Epithelial cell of prostate (primary cell): ENCODE results near the gene ADTRP.

Experiments used
- DNase-seq: peaks from one replicate; pipeline ENCODE4 v3.0.0-alpha.2; 2011; ENCODE audit warnings: low read depth, low spot score
- H3K27ac ChIP-seq: fragments of 450-650 bp; 2 replicates; pipeline ENCODE4 v1.5.1; 2017; ENCODE audit warnings: mild to moderate bottlenecking

The ADTRP gene

DNA sequence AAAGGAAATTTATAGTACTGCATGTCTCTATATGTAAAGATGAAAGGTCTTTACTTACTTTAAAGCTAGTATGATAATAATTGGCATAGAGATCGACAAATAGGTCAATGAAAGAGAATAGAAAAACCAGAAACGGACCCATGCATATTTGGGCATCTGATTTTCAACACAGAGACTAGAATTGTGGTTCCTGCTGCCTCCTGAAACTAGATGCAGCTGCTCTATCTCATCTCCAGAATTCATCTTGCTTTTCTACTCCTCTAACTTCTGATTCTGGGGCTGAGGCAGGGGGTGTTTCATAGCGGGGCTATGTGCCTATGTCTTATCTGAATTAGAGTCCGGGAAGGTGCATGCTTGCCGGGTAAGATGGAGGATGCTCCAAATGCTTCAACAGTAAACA lies 105.9 kb downstream of the ADTRP start:
- no peak overlapping the region for H3K27ac ChIP-seq
- DNase-seq, result no peak

DNA sequence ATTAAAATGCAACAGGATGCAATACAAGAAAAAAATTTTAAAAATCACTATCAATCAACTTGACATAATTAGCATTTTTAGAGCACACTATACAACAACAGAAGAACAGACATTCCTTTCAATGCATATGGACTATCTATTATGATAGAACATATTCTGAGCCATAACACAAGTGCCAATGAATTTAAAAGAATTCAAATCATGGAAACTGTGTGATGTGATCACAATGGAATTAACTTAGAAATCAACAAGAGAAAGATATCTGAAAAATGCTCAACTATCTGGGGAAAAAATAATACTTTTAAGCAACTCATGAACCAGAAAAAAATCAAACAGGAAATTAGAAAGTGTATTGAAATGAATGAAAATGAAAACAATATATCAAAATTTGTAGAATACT lies 106.3 kb downstream of the ADTRP start:
- no peak overlapping the region for H3K27ac ChIP-seq
- DNase-seq, result no peak

DNA sequence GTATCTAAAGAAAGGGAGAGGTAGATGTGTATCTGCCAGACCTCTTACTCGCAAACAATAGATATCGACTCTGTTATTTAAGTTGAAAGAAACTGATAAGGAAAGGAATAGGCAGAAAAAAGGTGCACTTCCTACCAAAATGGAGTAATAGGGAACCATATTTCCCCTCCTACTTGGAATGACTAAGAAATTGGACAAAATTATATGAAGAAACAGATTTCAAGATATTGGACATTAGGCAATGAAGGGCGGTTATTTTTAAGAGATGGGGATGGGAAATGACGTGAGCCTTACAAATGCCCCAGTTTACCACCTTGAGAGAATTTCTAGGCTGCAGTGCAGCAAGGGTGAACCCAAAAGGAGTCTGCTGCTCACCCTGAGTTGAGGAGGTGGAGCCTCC lies 108.9 kb downstream of the ADTRP start:
- no peak for DNase-seq
- H3K27ac ChIP-seq, result no peak overlapping the region

DNA sequence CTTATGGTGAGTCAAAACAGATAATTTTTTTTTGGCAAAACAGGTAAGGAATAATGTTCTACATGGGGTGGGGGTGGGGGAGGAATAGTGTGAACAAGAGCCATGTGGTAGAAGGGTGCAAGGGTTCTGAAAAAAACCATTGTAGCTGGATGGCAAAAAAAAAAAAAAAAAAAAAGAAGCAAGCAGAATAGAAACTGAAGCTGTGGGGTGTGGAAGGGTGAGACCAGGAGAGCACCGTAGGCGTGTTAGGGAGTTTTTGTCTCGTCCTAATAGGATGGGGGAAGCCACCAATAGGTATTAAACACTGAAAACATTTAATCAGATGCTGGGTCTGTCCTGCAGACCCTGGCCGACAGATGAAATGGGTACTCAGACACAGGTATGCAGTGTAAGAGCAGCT lies 110.1 kb downstream of the ADTRP start:
- no peak overlapping the region for H3K27ac ChIP-seq
- DNase-seq, result no peak

DNA sequence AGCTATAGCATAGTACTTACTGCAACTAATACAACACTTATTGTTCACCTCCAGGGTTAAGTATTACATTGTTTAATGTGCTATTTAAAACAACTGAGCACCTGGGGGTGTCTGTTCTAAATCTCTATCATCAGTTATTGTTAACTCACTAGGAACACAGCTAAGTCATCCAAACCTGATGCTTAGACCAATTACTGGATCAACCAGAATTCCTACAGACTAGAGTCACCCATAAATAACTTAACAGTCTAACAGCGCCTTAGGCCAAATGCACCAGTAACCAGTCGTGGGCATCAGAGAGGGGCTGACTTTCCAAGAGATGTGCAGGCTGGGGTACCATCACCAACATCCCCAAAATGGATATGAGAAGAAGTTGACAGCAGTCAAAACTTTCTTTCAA lies 110.7 kb downstream of the ADTRP start:
- no peak overlapping the region for H3K27ac ChIP-seq
- no peak for DNase-seq

DNA sequence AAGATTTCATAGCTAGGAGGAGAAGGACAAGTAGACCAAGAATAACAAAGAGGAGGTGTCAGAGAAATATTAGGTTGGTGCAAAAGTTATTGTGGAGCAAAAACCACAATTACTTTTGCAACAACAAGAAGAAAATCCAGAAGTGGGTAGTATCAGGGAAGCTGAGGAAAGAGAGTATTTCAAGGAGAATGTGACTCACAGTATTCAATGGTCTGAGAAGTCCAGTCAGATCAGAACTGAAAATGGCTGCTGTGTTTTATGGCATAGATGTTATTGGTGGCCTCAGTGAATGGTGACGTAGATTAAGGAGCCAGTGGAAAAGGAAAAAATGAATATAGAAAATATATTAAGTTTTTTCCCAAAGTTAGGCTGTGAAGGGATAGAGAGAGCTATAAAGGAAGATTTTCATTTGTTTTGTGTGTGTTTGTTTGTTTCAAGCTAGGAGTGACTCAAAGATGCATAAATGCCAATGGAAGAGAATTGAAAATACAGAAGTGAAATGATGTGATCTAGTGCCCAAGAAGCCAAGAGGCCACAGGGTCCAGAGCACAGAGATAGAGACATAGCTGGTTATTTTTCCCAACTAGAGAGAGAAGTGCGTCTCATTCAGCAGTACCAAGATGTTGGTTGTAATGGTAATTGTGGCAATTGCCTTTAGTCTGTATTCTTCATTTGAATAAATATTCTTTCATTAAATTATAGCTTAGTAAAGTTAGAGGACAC lies 112.8 kb downstream of the ADTRP start:
- peak overlapping the region; percentile 32 for H3K27ac ChIP-seq
- DNase-seq, result no peak
